ENCODE results near the gene CBR4.
"Not testable (repeated sequence)": the region's sequence is repeated elsewhere in the genome, so short reads cannot be mapped to it uniquely, and the experiment has no call there.

Gene CBR4

GRCh38 chr4:168979338-168979737 lies 30.7 kb downstream of the CBR4 start:
- H3K9me3 ChIP-seq (ENCODE audit: control insufficient read depth, low read depth, low read length), result peaks cover 10% of the 10 kb centered on the region

GRCh38 chr4:168978001-168978700 lies 31.9 kb downstream of the CBR4 start:
- no peak overlapping the region for H3K4me3 ChIP-seq (ENCODE audit: low read length)
- H3K27me3 ChIP-seq (ENCODE audit: control insufficient read depth, insufficient read depth, low read length), result no peaks in the 10 kb centered on the region
- no peak overlapping the region for H3K27ac ChIP-seq (ENCODE audit: low read length)
- H3K36me3 ChIP-seq (ENCODE audit: control insufficient read depth, low read depth, low read length), result peaks cover 14% of the 10 kb centered on the region
- H3K4me1 ChIP-seq (ENCODE audit: control insufficient read depth, low read depth, low read length), result no peaks in the 10 kb centered on the region
- H3K9ac ChIP-seq (ENCODE audit: low read length), result no peak overlapping the region
- H3K9me3 ChIP-seq (ENCODE audit: control insufficient read depth, low read depth, low read length), result peaks cover 11% of the 10 kb centered on the region

More at GRCh38 chr4:168979338-168979737, 30.7 kb downstream of the CBR4 start:
- no peaks in the 10 kb centered on the region for H3K4me1 ChIP-seq (ENCODE audit: control insufficient read depth, low read depth, low read length)
- no peak overlapping the region for H3K27ac ChIP-seq (ENCODE audit: low read length)
- H3K27me3 ChIP-seq (ENCODE audit: control insufficient read depth, insufficient read depth, low read length), result no peaks in the 10 kb centered on the region
- no peak overlapping the region for H3K9ac ChIP-seq (ENCODE audit: low read length)
- H3K36me3 ChIP-seq (ENCODE audit: control insufficient read depth, low read depth, low read length), result peaks cover 14% of the 10 kb centered on the region
- H3K4me3 ChIP-seq (ENCODE audit: low read length), result no peak overlapping the region

GRCh38 chr4:168972596-168972995 lies 37.5 kb downstream of the CBR4 start:
- H3K4me1 ChIP-seq (ENCODE audit: control insufficient read depth, low read depth, low read length), result no peaks in the 10 kb centered on the region
- H3K9me3 ChIP-seq (ENCODE audit: control insufficient read depth, low read depth, low read length), result peaks cover 18% of the 10 kb centered on the region
- H3K4me3 ChIP-seq (ENCODE audit: low read length), result no peak overlapping the region
- H3K27ac ChIP-seq (ENCODE audit: low read length), result no peak overlapping the region
- peaks cover 12% of the 10 kb centered on the region for H3K36me3 ChIP-seq (ENCODE audit: control insufficient read depth, low read depth, low read length)
- H3K9ac ChIP-seq (ENCODE audit: low read length), result no peak overlapping the region
- no peaks in the 10 kb centered on the region for H3K27me3 ChIP-seq (ENCODE audit: control insufficient read depth, insufficient read depth, low read length)

- Histone ChIP-seq H3K4me3 (ENCODE audit: low read length) (no peak overlapping the region), H3K4me1 (ENCODE audit: control insufficient read depth, low read depth, low read length) (no peaks in the 10 kb centered on the region), H3K27ac (ENCODE audit: low read length) (no peak overlapping the region), H3K9ac (ENCODE audit: low read length) (no peak overlapping the region), H3K9me3 (ENCODE audit: control insufficient read depth, low read depth, low read length) (no peaks in the 10 kb centered on the region), H3K27me3 (ENCODE audit: control insufficient read depth, insufficient read depth, low read length) (no peaks in the 10 kb centered on the region), H3K36me3 (ENCODE audit: control insufficient read depth, low read depth, low read length) (no peaks in the 10 kb centered on the region)
Observed at GRCh38 chr4:168960716-168961115, 49.3 kb downstream of the CBR4 start.

GRCh38 chr4:168955674-168956073 lies 54.4 kb downstream of the CBR4 start:
- H3K9me3 ChIP-seq (ENCODE audit: control insufficient read depth, low read depth, low read length), result no peaks in the 10 kb centered on the region
- no peaks in the 10 kb centered on the region for H3K27me3 ChIP-seq (ENCODE audit: control insufficient read depth, insufficient read depth, low read length)
- no peak overlapping the region for H3K27ac ChIP-seq (ENCODE audit: low read length)
- no peaks in the 10 kb centered on the region for H3K4me1 ChIP-seq (ENCODE audit: control insufficient read depth, low read depth, low read length)
- H3K36me3 ChIP-seq (ENCODE audit: control insufficient read depth, low read depth, low read length), result no peaks in the 10 kb centered on the region
- no peak overlapping the region for H3K9ac ChIP-seq (ENCODE audit: low read length)
- H3K4me3 ChIP-seq (ENCODE audit: low read length), result no peak overlapping the region

- H3K9ac ChIP-seq (ENCODE audit: low read length); H3K4me1 ChIP-seq (ENCODE audit: control insufficient read depth, low read depth, low read length); H3K4me3 ChIP-seq (ENCODE audit: low read length); H3K36me3 ChIP-seq (ENCODE audit: control insufficient read depth, low read depth, low read length); H3K9me3 ChIP-seq (ENCODE audit: control insufficient read depth, low read depth, low read length); H3K27me3 ChIP-seq (ENCODE audit: control insufficient read depth, insufficient read depth, low read length); H3K27ac ChIP-seq (ENCODE audit: low read length): not testable (repeated sequence)
Observed at GRCh38 chr4:168952821-168953246, 57.2 kb downstream of the CBR4 start.

GRCh38 chr4:168945291-168945690 lies 64.8 kb downstream of the CBR4 start:
- no peaks in the 10 kb centered on the region for H3K27me3 ChIP-seq (ENCODE audit: control insufficient read depth, insufficient read depth, low read length)
- no peak overlapping the region for H3K27ac ChIP-seq (ENCODE audit: low read length)
- H3K4me1 ChIP-seq (ENCODE audit: control insufficient read depth, low read depth, low read length), result no peaks in the 10 kb centered on the region
- H3K36me3 ChIP-seq (ENCODE audit: control insufficient read depth, low read depth, low read length), result no peaks in the 10 kb centered on the region
- no peak overlapping the region for H3K4me3 ChIP-seq (ENCODE audit: low read length)
- no peak overlapping the region for H3K9ac ChIP-seq (ENCODE audit: low read length)
- H3K9me3 ChIP-seq (ENCODE audit: control insufficient read depth, low read depth, low read length), result no peaks in the 10 kb centered on the region

- no peaks in the 10 kb centered on the region for H3K36me3 ChIP-seq (ENCODE audit: control insufficient read depth, low read depth, low read length)
- H3K9ac ChIP-seq (ENCODE audit: low read length), result no peak overlapping the region
- no peaks in the 10 kb centered on the region for H3K4me1 ChIP-seq (ENCODE audit: control insufficient read depth, low read depth, low read length)
- H3K27ac ChIP-seq (ENCODE audit: low read length), result no peak overlapping the region
- no peaks in the 10 kb centered on the region for H3K27me3 ChIP-seq (ENCODE audit: control insufficient read depth, insufficient read depth, low read length)
- H3K4me3 ChIP-seq (ENCODE audit: low read length), result no peak overlapping the region
- no peaks in the 10 kb centered on the region for H3K9me3 ChIP-seq (ENCODE audit: control insufficient read depth, low read depth, low read length)
Observed at GRCh38 chr4:168942985-168943384, 67.1 kb downstream of the CBR4 start.

All from iPS-18a (cell line).